Fibroblast of the aortic adventitia (primary cell): ENCODE measurements around the gene DNAI7. TPM values are rescaled to one million over a fixed set of nuclear protein-coding genes. Genes with fewer than 3 reads are reported as not detected.

Experiments used
- DNase-seq: peaks from one replicate; pipeline ENCODE4 v3.0.0-alpha.2; 2010; ENCODE audit warnings: low read depth
- H3K4me3 ChIP-seq: 2 replicates; pipeline ENCODE4 v1.5.1; 2011; ENCODE audit warnings: low read depth, mild to moderate bottlenecking, control low read depth, low read length, moderate library complexity
- CTCF ChIP-seq: IDR thresholded peaks from 2 replicates; pipeline ENCODE4 v1.5.1; 2011; ENCODE audit warnings: mild to moderate bottlenecking, low read length, control low read depth, inconsistent platforms; ENCODE audit not compliant: insufficient read depth
- total RNA-seq: library from RNA; depleted of rRNA; stranded (reverse); fragments of >200 nt; gene quantifications from 2 replicates; pipeline ENCODE4 v1.2.3, GENCODE V29; 2012; ENCODE audit warnings: low replicate concordance

The DNAI7 gene
- total RNA-seq, 1 donor, result 0.18 TPM

GRCh38 chr12:25186038-25186787, 8.7 kb downstream of the DNAI7 start:
- no peak for TF ChIP-seq CTCF
- H3K4me3 ChIP-seq, result no peak overlapping the region
- DNase-seq, result no peak

GRCh38 chr12:25184132-25184531, 10.8 kb downstream of the DNAI7 start:
- no peak for DNase-seq
- TF ChIP-seq CTCF, result no peak
- H3K4me3 ChIP-seq, result no peak overlapping the region

GRCh38 chr12:25182765-25183164, 12.2 kb downstream of the DNAI7 start:
- H3K4me3 ChIP-seq, result no peak overlapping the region

GRCh38 chr12:25162866-25163265, 32.1 kb downstream of the DNAI7 start:
- no peak for DNase-seq

More at GRCh38 chr12:25182765-25183164, 12.2 kb downstream of the DNAI7 start:
- DNase-seq, result no peak
- no peak for TF ChIP-seq CTCF

GRCh38 chr12:25156061-25156460, 38.9 kb downstream of the DNAI7 start:
- TF ChIP-seq CTCF, result no peak
- no peak for DNase-seq
- no peak overlapping the region for H3K4me3 ChIP-seq

More at GRCh38 chr12:25162866-25163265, 32.1 kb downstream of the DNAI7 start:
- TF ChIP-seq CTCF, result no peak
- no peak overlapping the region for H3K4me3 ChIP-seq

GRCh38 chr12:25155022-25155576, 39.9 kb downstream of the DNAI7 start:
- H3K4me3 ChIP-seq, result no peak overlapping the region
- peak; percentile 71 for TF ChIP-seq CTCF
- DNase-seq, result peak; percentile 53
